ENCODE results near the gene ZIK1. TPM values are rescaled to one million over a fixed set of nuclear protein-coding genes. Genes with fewer than 3 reads are reported as not detected.

The ZIK1 gene
- total RNA-seq: 1.1 and 5.5 TPM in 2 replicates

DNA sequence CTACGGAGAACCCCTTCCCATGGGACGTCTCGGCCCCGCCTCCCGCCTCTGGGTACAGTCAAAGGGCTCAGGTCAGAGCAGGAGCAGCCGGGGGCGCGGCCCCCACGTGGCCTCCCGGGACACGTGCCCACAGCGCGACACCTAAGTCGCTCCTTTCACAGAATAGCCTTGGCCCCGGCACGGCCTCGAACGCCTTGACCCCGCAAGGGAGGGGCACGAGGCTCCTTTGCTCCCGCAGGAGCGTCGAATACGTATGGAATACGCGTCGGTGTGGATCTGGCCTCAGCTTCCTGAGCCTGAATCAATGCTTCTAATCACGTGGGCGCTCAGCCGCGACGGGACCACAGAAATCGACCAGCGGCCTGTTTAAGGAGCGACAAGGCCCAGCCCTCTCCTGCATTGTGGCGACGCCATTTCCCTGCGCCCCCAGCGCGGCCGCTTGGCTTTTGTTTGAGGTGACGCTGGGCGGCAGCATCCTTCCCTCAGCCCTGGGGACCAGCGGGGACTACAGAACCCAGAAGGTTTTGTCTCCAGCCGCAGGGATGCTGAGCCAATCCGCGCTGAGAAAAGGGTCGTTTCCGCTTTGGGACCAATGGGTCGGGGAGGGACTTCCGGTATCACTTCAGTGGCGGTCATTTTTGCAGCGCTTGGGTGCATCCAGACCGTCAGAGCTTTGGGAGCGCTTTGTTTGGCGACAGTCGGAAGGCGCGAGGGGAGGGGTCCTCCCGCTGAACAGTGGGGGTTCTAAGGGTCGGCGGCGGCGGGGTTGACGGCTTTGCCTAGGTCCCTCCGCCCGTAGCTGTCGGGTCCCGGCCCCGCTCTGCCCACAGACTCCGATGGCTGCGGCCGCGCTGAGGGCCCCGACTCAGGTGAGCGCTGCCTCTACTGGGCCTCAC is at the start of gene ZIK1:
ZIK1 (plus strand) TSS at position 625 of the 896 bp plus-strand sequence; CDS start at position 837, 212 bp downstream.

GRCh38 chr19:57559404-57560025 is 24.4 kb upstream of the ZIK1 start, which contains the start of gene ZNF550:
TSS of gene ZNF550 (minus strand) at chr19:57559863. CDS start at chr19:57559682, 181 bp downstream.

DNA sequence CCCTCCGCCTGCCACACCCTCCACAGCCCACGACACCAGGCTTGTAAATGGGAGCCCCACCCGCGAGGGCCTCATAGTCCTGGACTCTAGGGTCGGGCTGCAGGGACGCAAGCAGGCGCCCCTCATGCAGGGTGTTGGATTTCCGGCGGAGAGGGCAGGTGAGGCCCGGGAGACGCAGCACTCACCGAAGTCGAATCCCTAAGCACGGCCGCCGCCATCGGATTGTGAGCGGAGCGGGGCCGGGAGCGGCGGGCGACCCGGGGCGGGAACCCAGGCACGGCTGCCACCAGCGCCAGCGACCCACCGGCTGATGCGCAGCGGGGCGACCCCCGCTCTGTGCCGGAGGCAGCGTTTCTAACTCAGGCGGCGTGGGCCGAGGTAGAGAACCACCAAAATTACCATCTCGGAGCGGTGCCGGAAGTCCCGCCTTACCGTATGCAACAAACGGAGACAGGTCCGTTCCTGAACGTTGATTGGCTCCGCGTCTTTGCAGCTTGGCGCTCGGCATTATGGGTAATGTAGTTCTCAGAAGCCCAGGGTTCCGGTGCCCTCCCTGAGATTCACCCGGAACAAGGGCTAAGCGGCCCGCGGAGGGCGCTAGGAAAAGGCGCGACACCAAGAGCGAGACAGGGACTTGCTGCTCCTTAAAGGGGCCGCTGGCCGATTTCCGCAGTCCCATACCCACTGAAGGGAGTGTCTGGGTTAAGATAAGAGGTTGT is 5.3 kb upstream of the ZIK1 start, which contains the start of gene ZNF416:
ZNF416 (minus strand) TSS at position 425 of the 719 bp plus-strand sequence; CDS start at position 218, 207 bp downstream.

GRCh38 chr19:57599761-57600383 is 15.9 kb downstream of the ZIK1 start, which contains the start of gene ZNF530:
TSS of gene ZNF530 (plus strand) at chr19:57599885. CDS start at chr19:57604346, 4,461 bp downstream.

GRCh38 chr19:57613941-57614743 is 30.2 kb downstream of the ZIK1 start, which contains the start of gene ZNF134:
TSS of gene ZNF134 (plus strand) at chr19:57614242. CDS start at chr19:57619469, 5,227 bp downstream.

GRCh38 chr19:57632987-57633831 is 49.3 kb downstream of the ZIK1 start, which contains the start of gene ZNF211:
TSS of gene ZNF211 (plus strand) at chr19:57633168. CDS start at chr19:57633347, 179 bp downstream.

Other genes starting within 250 kb of the ZIK1 start
- gene ZNF304, start 232.9 kb upstream of the ZIK1 start, total RNA-seq: 7.6 and 8.9 TPM in 2 replicates
- gene TRAPPC2B, start 220.6 kb upstream of the ZIK1 start, total RNA-seq: 6.5 and 8.8 TPM in 2 replicates
- gene ZNF547, start 220.6 kb upstream of the ZIK1 start, total RNA-seq: 3.6 and 3.7 TPM in 2 replicates
- gene ZNF548, start 194.3 kb upstream of the ZIK1 start, total RNA-seq: 12.1 and 18.9 TPM in 2 replicates
- gene ZNF17, start 173.0 kb upstream of the ZIK1 start, total RNA-seq: 9.1 and 9.5 TPM in 2 replicates
- 10.7 and 13.4 TPM in 2 replicates for gene ZNF749, start 148.8 kb upstream of the ZIK1 start, total RNA-seq
- gene VN1R1, start 127.0 kb upstream of the ZIK1 start, total RNA-seq: 0.18 and 0.56 TPM in 2 replicates
- gene ZNF772, start 106.6 kb upstream of the ZIK1 start, total RNA-seq: 10.2 and 18.1 TPM in 2 replicates
- 7.1 and 9.7 TPM in 2 replicates for gene ZNF419, start 96.4 kb upstream of the ZIK1 start, total RNA-seq
- gene ZNF773, start 84.2 kb upstream of the ZIK1 start, total RNA-seq: 5.8 and 9.9 TPM in 2 replicates
- gene ZNF549, start 56.8 kb upstream of the ZIK1 start, total RNA-seq: 3.5 and 4.7 TPM in 2 replicates
- 4.9 and 7.2 TPM in 2 replicates for gene ZNF550, start 24.3 kb upstream of the ZIK1 start, total RNA-seq
- gene ZNF416, start 5.2 kb upstream of the ZIK1 start, total RNA-seq: 3.8 TPM in 2 replicates
- 3.3 and 3.7 TPM in 2 replicates for gene ZNF530, start 15.7 kb downstream of the ZIK1 start, total RNA-seq
- 13.9 and 16.3 TPM in 2 replicates for gene ZNF134, start 30.1 kb downstream of the ZIK1 start, total RNA-seq
- gene ZNF211, start 49.0 kb downstream of the ZIK1 start, total RNA-seq: 8.7 and 12.0 TPM in 2 replicates
- gene ZSCAN4, start 84.8 kb downstream of the ZIK1 start, total RNA-seq: not detected in 2 replicates
- 6.9 and 7.0 TPM in 2 replicates for gene ZNF551, start 97.8 kb downstream of the ZIK1 start, total RNA-seq
- 0.27 and 2.4 TPM in 2 replicates for gene ZNF154, start 125.1 kb downstream of the ZIK1 start, total RNA-seq
- 4.3 and 6.6 TPM in 2 replicates for gene ZNF671, start 143.5 kb downstream of the ZIK1 start, total RNA-seq
- 17.5 and 18.3 TPM in 2 replicates for gene ZNF776, start 162.7 kb downstream of the ZIK1 start, total RNA-seq
- gene ZNF586, start 185.5 kb downstream of the ZIK1 start, total RNA-seq: 10.3 and 17.8 TPM in 2 replicates
- gene ZNF552, start 230.8 kb downstream of the ZIK1 start, total RNA-seq: 5.4 and 5.5 TPM in 2 replicates
- gene ZNF587B, start 246.2 kb downstream of the ZIK1 start, total RNA-seq: 20.2 and 34.4 TPM in 2 replicates

Measured in endothelial cell of coronary artery (primary cell).